Nucleus accumbens (tissue), 56 donors: ENCODE measurements around the gene OLFML2A.

Experiments
- DNase-seq, 56 donors: peaks; one replicate each; lab custom pipeline; 2025; lab: John Stamatoyannopoulos, UW

Gene OLFML2A

DNA sequence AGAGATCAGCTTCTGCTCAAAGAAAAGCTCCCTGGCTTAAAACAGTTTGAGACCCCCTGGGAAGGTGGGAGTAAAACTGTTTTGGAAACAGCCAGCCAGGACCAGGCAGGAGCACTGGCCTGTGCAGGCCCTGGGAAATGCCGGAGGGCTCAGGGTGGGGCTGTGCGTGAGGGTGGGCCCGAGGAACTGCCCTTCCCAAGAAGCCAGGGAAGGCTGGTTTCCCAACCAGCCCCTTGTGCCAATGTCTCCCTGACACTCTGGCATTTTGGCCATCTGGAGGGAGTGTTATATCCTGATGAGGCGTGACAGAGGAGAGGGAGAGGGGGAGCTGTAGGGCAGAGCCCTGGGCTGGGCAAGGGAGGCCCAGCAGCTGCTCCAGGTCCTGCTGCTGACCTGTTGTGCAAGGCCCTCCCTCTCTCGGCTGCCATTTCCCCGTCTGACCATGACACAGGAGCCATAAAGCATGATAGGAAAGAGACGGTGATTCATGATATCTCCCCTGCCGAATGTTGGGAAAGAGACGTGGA, 16.1 kb downstream of the OLFML2A start:
- DNase-seq, result no peak

DNA sequence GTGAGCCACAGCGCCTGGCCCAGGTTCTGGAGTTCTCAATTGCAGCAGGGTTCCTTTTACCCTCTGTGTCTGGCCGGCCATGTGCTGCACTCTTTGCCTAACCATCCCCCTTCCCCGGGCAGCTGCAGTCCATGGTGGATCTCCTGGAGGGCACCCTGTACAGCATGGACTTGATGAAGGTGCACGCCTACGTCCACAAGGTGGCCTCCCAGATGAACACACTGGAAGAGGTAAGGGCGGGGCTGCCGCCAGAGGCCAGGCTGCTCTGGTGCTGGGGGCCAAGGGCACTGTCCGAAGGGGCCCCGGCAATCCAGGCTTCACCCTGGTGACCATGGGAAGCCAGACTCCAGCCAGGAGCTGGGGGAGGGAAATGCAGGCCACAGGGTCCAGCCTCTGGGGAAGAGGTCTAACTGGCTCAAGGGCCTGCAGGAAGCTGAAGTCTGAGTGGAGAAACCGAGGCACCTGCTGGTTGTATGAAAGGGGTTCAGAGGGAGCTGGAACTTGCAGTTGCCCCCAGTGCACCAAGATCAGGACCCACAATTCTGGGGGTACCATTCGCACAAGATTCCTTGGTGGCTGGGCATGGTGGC, 18.1 kb downstream of the OLFML2A start:
- DNase-seq, result no peak

DNA sequence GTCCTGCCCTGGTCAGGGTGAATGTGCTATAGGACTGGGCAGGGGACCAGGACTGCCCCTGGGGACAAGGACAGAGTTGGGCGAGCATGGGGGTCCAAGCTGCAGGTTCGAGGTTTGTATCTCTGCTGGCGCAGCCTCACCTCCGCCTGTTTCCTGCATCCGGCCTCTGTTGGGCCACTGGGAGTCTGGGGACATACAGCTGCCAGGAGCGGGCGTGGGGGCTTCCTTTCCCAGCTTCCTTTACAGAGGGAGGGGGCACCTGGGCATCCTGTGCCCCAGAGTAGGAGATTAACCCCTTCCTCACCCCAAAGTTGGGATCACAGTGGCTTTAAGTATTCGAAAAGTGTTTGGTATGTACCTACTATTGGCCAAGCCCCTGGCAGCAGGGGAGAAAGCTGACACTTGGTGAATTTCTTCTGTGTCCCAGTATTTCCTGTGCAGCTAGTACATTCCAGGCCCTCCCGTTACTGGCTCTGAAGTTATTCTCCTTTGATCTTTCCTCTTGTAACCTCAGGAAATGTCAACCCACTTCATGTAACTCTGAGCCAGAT, 19.0 kb downstream of the OLFML2A start:
- DNase-seq, result no peak

DNA sequence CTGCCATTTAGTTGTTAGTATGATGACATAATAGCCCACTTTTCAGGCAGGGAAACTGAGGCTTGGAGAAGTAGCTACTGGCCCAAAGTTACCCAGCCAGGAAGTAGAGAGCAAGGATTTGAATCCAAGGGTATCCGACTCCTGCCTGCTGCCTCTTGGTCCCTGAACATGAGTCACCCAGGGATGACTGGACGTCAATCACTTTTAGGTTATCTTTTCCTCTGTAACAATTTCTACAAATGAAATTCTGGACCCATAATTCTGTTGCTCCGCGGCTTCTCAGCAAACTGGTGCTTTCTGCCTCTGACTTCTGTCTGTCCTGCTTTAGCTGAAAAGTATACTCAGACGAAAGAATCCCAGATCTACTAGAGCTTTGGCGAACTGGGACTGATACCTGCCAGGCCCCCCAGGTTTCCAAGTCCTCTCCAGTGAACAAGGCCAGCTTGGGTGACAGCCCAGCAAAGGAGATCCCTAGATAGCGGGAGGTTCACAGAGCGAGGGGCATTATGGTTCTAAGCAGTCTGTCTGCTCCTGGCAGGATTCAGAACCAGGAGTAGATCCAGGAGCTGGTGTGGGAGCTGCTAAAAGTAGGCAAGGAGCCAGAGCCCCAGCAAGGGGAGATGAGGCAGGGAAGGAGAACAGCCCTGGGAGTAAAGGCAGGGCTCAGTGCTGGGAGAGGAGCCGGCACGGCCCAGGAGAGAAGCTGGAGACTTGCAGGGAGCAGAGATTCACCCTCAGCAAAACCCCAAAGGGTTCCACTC, 20.6 kb downstream of the OLFML2A start:
- DNase-seq, result no peak

DNA sequence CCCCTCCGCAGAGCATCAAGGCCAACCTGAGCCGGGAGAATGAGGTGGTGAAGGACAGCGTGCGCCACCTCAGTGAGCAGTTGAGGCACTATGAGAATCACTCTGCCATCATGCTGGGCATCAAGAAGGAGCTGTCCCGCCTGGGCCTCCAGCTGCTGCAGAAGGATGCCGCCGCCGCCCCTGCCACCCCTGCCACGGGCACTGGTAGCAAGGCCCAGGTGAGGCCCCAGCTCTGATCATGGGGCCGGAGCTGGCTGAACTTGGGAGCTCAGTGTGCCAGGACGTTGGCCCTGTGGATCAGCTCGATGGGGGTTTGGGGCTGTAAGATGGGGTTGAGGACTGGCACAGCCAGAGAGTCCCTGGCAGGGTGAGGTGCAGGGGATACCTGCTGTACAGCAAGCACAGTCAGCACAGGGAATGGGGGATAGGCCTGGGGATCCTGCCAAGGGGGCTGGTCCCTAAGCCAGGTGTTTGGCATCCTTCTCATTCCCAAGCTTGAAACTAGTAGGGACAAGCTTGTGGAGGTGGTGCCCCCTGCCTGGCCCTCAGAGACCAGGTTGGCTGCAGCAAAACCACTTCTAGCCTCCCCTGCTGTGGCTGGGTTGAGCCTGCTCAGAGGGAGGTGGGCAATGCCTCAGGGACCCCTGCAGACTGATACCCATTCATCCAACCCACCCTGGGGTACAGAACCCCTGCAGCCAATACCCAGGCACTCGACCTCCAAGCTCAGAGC, 22.5 kb downstream of the OLFML2A start:
- DNase-seq, result no peak

DNA sequence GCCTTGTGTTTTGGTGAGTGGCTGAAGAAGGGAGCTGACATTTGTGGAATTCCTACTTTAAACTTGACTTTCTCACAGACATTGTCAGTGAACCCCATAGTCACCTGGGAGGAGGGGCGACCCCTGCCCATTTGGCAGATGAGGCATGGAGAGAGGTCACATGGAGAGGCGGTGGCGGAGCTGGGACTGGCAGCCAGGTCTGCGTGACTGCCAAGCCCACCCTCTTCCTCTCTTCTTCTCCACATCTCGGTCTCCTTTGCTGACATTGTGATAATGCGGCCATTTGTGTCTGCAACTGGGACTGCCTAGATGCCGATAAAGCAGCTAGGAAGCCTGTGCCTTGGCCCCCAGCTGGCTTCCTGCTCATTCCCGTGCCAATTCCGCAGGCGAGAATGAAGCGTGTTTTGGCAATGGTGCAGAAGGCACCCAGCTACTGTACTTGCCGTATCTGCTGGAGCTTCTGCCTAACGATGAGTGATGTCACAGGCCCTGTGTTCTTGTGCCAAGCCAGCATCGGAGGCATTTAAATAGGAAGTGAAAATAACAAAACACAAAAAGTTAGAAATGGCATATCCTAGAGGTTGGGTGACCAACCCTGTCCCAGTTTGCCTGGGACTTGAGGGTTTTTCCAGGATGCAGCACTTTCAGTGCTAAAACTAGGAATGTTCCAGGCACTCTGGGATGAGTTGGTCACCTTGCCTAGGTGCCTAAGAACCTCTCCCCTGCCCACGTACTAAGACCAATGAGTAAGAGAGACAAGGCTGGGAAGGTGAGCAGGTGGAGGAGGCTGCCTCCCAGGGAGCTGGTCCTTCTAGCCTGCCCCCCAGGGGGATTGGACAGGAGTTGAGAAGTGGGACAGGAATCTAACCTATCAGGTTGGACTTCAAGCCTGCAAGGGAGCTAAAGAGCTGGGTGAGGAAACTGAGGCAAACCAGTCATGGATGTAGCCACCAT, 23.6 kb downstream of the OLFML2A start:
- peak in 17 of 56 donors; percentile 5 to 47 (median 21) for DNase-seq

DNA sequence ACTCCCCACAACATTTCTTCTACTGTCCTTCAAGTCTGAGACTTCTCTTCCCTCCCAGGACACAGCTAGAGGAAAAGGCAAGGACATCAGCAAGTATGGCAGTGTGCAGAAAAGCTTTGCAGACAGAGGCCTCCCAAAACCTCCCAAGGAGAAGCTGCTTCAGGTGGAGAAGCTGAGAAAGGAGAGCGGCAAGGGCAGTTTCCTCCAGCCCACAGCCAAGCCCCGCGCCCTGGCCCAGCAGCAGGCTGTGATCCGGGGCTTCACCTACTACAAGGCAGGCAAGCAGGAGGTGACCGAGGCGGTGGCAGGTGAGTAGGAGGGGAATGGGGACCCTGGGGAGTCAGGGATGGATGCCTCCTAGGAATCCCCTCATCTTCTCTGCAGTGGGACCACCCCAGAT, 24.4 kb downstream of the OLFML2A start:
- DNase-seq, result no peak

DNA sequence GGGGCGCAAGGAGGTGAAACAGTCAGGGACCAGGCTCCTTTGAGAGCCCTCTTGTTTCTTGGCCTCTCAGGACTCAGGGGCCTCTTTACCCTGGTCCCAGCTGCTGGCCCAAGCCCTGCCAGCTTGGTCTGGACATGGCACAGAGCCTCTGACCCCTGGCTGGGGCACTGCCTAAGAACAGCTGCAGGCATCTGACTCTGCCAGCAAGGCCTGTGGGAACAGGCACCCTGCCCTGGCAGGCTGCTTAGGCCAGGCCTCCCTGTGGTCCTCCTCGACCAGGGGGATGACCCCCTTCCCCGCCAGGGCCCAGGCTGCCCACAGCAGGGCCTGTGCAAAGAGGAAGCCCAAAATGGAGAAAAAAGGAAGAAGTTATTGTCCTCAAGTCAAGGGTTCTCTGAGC, 25.5 kb downstream of the OLFML2A start:
- DNase-seq, result peak in 7 of 56 donors; percentile 2 to 21 (median 5)

DNA sequence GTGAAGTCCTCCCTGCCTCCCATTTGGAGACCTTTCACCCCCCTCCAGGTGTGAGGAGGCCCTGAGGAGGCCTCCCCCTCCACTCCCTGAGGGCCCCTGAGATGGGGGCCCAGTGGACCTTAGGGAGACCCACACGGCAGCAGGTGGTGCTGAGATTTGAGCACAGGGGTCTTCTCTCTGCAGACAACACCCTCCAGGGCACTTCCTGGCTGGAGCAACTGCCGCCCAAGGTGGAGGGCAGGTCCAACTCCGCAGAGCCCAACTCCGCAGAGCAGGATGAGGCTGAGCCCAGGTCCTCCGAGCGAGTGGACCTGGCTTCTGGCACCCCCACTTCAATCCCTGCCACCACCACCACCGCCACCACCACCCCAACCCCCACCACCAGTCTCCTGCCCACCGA, 27.0 kb downstream of the OLFML2A start:
- no peak for DNase-seq

DNA sequence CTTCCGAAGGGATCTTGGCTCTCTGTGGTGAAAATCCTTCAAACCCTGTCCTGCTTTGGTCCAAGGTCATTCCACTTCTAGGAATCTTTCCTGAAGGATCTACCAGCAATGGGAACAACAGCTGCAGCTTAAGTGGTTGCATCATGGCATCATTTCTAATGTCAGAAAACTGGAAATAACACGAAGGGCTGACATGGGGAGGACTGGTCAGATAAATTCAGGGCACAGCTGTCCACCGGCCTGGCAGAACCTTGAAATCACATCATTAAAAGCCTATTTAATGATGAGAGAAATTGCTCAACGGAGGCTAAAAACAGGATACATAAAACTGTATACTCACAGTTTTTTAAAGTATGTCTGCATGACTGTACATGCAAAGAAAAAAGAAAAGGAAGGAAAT, 28.3 kb downstream of the OLFML2A start:
- DNase-seq, result no peak

DNA sequence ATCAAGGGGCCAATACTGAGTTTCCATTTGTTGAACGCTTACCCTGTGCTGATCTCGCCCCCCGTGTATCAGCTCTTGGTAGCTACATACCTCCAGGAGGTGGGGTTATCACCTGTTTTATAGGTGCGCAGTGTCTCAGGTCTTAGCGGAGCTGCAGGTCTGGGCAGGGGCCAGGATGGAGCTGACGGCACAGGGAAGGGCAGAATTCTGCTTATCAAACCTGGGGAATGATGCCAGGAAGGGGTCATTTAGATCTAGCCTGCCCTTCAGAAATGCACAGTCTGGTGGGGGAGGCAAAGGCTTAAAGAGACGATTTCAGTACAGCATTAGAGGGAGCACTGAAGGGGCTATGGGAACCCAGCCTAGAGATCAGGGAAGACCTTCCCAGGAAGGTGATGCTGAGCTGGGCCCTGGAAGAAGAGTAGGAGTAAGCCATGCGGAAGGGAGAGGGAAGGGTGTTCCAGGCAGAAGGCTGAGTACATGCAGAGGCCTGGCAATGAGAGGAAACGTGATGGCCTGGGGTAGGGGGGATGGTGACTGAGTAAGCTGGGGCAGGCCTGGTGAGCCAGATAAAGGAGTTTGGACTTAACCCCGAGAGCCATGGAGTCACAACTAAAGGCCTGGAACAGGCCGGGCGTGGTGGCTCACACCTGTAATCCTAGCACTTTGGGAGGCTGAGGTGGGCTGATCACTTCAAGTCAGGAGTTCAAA, 31.5 kb downstream of the OLFML2A start:
- DNase-seq, result no peak

DNA sequence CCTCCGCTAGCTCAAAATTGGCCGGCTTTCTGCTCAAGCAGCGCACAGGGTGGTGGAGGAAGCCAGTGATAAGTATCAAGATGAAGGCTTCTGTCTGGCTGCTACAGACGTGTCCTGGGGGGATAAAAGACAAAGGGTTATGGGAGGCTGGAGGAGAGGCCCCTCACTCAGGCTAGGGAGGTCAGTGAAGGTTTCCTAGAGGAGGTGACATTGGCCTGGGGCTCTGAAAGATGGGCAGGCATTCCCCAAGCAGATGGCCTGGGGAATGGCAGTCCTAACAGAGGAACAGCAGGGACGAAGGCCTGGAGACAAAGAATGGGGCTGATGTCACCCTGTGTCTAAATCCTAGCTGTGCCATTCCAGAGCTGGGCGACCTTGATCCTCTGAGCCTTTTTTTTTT, 32.3 kb downstream of the OLFML2A start:
- no peak for DNase-seq

DNA sequence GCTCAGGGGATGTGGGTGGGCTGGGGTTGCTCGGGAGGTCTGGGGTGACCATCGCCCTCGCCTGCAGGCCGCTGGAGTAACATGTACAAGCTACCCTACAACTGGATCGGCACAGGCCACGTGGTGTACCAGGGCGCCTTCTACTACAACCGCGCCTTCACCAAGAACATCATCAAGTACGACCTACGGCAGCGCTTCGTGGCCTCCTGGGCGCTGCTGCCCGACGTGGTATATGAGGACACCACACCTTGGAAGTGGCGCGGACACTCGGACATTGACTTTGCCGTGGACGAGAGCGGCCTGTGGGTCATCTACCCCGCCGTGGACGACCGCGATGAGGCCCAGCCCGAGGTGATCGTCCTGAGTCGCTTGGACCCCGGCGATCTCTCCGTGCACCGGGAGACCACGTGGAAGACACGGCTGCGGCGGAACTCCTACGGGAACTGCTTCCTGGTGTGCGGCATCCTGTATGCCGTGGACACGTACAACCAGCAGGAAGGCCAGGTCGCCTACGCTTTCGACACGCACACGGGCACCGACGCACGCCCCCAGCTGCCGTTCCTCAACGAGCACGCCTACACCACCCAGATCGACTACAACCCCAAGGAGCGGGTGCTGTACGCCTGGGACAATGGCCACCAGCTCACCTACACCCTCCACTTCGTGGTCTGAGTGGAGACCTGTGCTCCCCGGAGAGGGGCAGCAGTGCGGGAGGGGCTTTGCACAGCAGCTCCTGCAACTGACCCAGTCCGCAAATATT, 33.0 kb downstream of the OLFML2A start:
- DNase-seq, result no peak

DNA sequence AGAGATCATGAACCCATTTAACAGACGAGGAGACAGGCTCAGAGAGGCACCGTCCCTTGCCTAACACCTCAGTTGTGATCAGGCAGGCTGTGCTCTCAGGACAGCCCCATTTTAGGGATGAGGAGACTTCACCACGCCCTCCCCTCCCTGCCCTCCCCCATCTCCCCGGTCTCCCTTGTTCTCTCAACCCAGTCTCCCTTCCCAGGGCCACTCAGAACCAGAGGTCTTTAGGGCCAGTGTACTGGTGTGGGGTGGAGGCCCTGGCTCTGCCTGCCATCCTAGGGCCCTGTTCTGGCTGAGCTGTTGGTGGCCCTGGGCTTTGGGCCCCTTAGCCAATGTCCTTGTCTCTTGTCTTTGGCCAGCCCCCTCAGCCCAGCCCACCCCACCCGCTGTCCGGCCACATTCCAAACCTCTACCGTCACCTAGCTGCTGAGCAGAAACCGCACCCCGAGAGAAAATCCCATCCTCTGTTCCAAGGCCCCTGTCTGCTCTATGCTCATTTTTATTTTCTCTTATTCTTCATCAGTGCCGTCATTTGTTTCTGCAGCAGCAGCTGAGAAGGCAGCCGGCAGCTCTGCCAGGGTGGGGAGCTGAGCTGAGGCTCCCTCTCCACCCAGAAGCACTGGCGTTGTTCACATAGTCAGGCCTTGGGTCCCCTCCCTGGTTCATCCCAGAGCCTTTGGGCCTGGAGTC, 33.9 kb downstream of the OLFML2A start:
- DNase-seq, result no peak

DNA sequence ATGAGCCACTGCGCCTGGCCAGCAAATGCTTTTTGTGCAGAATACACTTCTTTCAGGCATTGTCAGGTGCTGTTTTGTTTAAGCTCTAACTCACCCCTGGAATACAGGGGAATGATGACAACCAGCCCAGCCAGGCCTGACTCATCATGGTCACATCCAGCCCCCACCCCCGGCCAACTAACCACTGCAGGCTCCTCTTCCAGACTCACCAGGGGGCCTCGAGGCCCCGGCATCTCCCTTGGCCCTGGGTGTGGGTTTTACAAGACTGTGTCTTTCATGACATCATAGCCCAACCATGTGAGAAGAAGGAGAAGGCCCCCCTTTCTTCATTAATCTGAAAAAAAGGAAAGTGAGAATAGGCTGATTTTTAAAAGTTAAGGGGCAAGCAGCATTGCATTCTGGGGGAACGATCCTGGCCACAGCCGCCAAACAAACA, 35.5 kb downstream of the OLFML2A start:
- DNase-seq, result no peak

DNA sequence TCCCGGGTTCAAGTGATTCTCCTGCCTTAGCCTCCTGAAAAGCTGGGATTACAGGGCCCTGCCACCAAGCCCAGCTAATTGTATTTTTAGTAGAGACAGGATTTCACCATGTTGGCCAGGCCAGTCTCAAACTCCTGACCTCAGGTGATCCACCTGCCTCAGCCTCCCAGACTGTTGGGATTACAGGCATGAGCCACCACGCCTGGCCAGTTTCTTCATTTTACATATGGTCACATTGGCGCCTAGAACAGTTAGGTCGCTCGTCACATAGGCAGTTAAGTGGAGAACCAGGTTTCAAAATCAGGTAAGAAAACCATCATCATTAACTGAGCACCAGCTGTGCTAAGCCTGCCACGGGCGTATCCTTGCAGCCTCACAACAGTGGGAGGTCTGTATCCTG, 36.1 kb downstream of the OLFML2A start:
- DNase-seq, result no peak

DNA sequence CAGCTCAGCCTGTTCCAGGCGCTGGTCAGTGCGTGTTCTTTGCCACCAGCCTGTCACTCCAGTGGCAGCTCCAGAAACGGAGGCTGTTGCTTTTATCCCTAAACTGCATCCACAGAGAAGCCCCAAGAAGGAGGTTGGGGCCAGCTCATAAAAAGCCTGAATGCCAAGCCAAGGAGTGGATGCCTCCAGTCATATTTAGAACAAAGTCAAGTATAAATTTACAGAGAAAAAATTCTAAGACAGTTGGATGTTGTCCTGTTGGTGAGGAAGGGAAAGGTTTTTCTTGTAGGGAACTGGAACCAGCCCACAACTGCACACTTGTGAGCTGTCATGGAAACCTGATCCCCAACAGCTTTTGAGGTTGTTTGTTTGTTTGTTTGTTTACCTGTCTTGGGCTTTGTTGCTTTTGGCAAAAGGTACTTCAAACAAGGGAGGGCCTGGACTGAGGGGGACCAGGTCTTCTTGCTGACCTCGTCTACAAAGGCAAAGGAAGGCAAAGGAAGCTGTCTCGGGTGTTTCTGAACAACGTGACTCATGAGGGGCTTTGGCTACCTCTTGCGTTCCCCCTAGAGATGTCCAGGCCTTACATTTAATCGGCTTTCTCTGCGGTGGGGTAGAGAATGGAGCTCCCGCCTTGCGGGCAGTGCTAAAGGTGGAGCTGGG, 36.7 kb downstream of the OLFML2A start:
- DNase-seq, result no peak
